GM23248 (cell line): Measurements from ENCODE around the gene ARHGAP10. TPM values are rescaled to one million over a fixed set of nuclear protein-coding genes. Genes with fewer than 3 reads are reported as not detected.

Experiments
- DNase-seq: peaks from one replicate; pipeline ENCODE4 v3.0.0-alpha.2; 2015
- H2AFZ ChIP-seq: fragments of 200-600 bp; sonication (generic); 2 replicates; pipeline ENCODE4 v1.6.1; 2016; ENCODE audit warnings: antibody characterized with exemption
- H3F3A ChIP-seq: fragments of 200-600 bp; sonication (generic); 2 replicates; pipeline ENCODE4 v1.6.1; 2016; ENCODE audit warnings: mild to moderate bottlenecking, antibody characterized with exemption, mixed run types; ENCODE audit not compliant: insufficient read depth
- H3K27ac ChIP-seq: fragments of 200-600 bp; sonication (generic); 2 replicates; pipeline ENCODE4 v1.5.1; 2016; ENCODE audit warnings: mild to moderate bottlenecking
- H3K27me3 ChIP-seq: fragments of 200-600 bp; sonication (generic); replicated peaks from 2 replicates; pipeline ENCODE4 v1.6.1; 2016; ENCODE audit warnings: mild to moderate bottlenecking; ENCODE audit not compliant: insufficient read depth
- H3K36me3 ChIP-seq: fragments of 200-600 bp; sonication (generic); 2 replicates; pipeline ENCODE4 v1.6.1; 2016; ENCODE audit warnings: low read depth, mild to moderate bottlenecking
- H3K4me1 ChIP-seq: fragments of 200-600 bp; sonication (generic); 2 replicates; pipeline ENCODE4 v1.6.1; 2016; ENCODE audit warnings: mild to moderate bottlenecking; ENCODE audit not compliant: insufficient read depth
- H3K4me2 ChIP-seq: fragments of 200-600 bp; sonication (generic); one replicate; pipeline ENCODE4 v1.6.1; 2016; ENCODE audit warnings: mild to moderate bottlenecking; ENCODE audit not compliant: unreplicated experiment
- H3K4me3 ChIP-seq: fragments of 200-600 bp; sonication (generic); 2 replicates; pipeline ENCODE4 v1.5.1; 2016; ENCODE audit warnings: mild to moderate bottlenecking
- H3K79me2 ChIP-seq: fragments of 200-600 bp; sonication (generic); 2 replicates; pipeline ENCODE4 v1.6.1; 2016; ENCODE audit warnings: mild to moderate bottlenecking; ENCODE audit not compliant: insufficient read depth
- H3K9ac ChIP-seq: fragments of 200-600 bp; sonication (generic); 2 replicates; pipeline ENCODE4 v1.6.1; 2016; ENCODE audit warnings: mild to moderate bottlenecking
- H3K9me2 ChIP-seq: fragments of 200-600 bp; sonication (generic); 2 replicates; pipeline ENCODE4 v1.6.1; 2016; ENCODE audit warnings: mixed run types, mild to moderate bottlenecking, moderate library complexity; ENCODE audit not compliant: insufficient read depth
- H3K9me3 ChIP-seq: fragments of 200-600 bp; sonication (generic); one replicate; pipeline ENCODE4 v1.6.1; 2017; ENCODE audit warnings: low read depth
- H4K20me1 ChIP-seq: fragments of 200-600 bp; sonication (generic); 2 replicates; pipeline ENCODE4 v1.6.0; 2016; ENCODE audit not compliant: insufficient read depth
- EZH2 ChIP-seq: fragments of 200-600 bp; sonication (generic); IDR thresholded peaks from 2 replicates; pipeline ENCODE4 v1.6.1; 2018; ENCODE audit warnings: antibody characterized with exemption, mild to moderate bottlenecking; ENCODE audit not compliant: insufficient read depth, poor library complexity, severe bottlenecking
- EZH2phosphoT487 ChIP-seq: fragments of 200-600 bp; sonication (generic); IDR thresholded peaks from 2 replicates; pipeline ENCODE4 v1.6.1; 2018; ENCODE audit warnings: antibody characterized with exemption, moderate library complexity, mild to moderate bottlenecking, low read depth; ENCODE audit not compliant: insufficient read depth
- WGBS, 2 experiments: methylation state at CpG; one replicate each; pipeline ENCODE4 v1.1.6; 2015 to 2017; ENCODE audit warnings: low lambda C conversion rate in 2 of 2, low coverage in 1 of 2; ENCODE audit errors: missing lambda C conversion rate in 2 of 2; 5-methylcytosine and 5-hydroxymethylcytosine counted together
- in situ Hi-C: fragments of 300-500 bp; cut with MboI; formaldehyde crosslinking; loops from 2 replicates; pipeline ENCODE4 v1.15.0; 2020
- polyA plus RNA-seq: library from polyadenylated mRNA; unstranded; fragments of >200 nt; fragmentation: Nextera tagmentation; extraction: Ambion mirVana; gene quantifications from 2 replicates; pipeline ENCODE4 v1.2.1, GENCODE V29; 2016
- total RNA-seq: library from RNA; depleted of rRNA; stranded (reverse); fragments of >200 nt; shearing (Covaris generic); gene quantifications from 2 replicates; pipeline ENCODE4 v1.2.3, GENCODE V29; 2014

The ARHGAP10 gene
- total and polyA plus RNA-seq, 2 experiments from 2014 or later = 19.5 to 24.8 TPM

- no peak overlapping the region for H3K27ac ChIP-seq
- TF ChIP-seq EZH2 (no peak), EZH2phosphoT487 (no peak)
- no peak overlapping the region for H3K4me2 ChIP-seq
- H4K20me1 ChIP-seq = no peaks in the 10 kb centered on the region
- in situ Hi-C loops = no loop called here
- H3K9me2 ChIP-seq = no peaks in the 10 kb centered on the region
- no peaks in the 10 kb centered on the region for H3K9me3 ChIP-seq
- H3F3A ChIP-seq = no peaks in the 10 kb centered on the region
- H3K4me1 ChIP-seq = no peaks in the 10 kb centered on the region
- WGBS, 2 experiments = 83 to 92% methylated on average over 1 of the region's 1 CpG
- no peaks in the 10 kb centered on the region for H3K27me3 ChIP-seq
- DNase-seq = no peak
- no peaks in the 10 kb centered on the region for H3K79me2 ChIP-seq
- H3K9ac ChIP-seq = no peak overlapping the region
- peaks cover 21% of the 10 kb centered on the region for H3K36me3 ChIP-seq
- H2AFZ ChIP-seq = no peak overlapping the region
- no peak overlapping the region for H3K4me3 ChIP-seq
Measured at GRCh38 chr4:147950261-147950660, 218.4 kb downstream of the ARHGAP10 start.

- no peak for DNase-seq
- Histone ChIP-seq H3K9ac (no peak overlapping the region), H4K20me1 (no peaks in the 10 kb centered on the region), H2AFZ (no peak overlapping the region), H3K4me3 (no peak overlapping the region), H3K79me2 (no peaks in the 10 kb centered on the region), H3F3A (no peaks in the 10 kb centered on the region), H3K9me3 (no peaks in the 10 kb centered on the region), H3K4me2 (no peak overlapping the region), H3K9me2 (no peaks in the 10 kb centered on the region), H3K36me3 (peaks cover 21% of the 10 kb centered on the region), H3K27ac (no peak overlapping the region), H3K27me3 (no peaks in the 10 kb centered on the region), H3K4me1 (no peaks in the 10 kb centered on the region)
- in situ Hi-C loops = no loop called here
- TF ChIP-seq EZH2 = no peak
- no peak for TF ChIP-seq EZH2phosphoT487
- WGBS, 2 experiments = 64 to 70% methylated on average over 2 of the region's 2 CpGs
Measured at GRCh38 chr4:147950841-147951240, 219.0 kb downstream of the ARHGAP10 start.

GRCh38 chr4:147954850-147955249 is 223.0 kb downstream of the ARHGAP10 start:
- Histone ChIP-seq H3K36me3 (peaks cover 23% of the 10 kb centered on the region; the same call in 1 of the 2 replicates), H4K20me1 (no peaks in the 10 kb centered on the region), H3K9me2 (no peaks in the 10 kb centered on the region), H3K27me3 (no peaks in the 10 kb centered on the region), H3K9ac (no peak overlapping the region), H2AFZ (no peak overlapping the region), H3K27ac (no peak overlapping the region), H3K4me3 (no peak overlapping the region), H3K9me3 (no peaks in the 10 kb centered on the region), H3K4me1 (no peaks in the 10 kb centered on the region), H3F3A (no peaks in the 10 kb centered on the region), H3K4me2 (no peak overlapping the region), H3K79me2 (no peaks in the 10 kb centered on the region)
- no peak for DNase-seq
- 96 to 99% methylated on average over 2 of the region's 2 CpGs for whole genome bisulfite sequencing, 2 experiments
- TF ChIP-seq EZH2phosphoT487 = no peak
- no peak for TF ChIP-seq EZH2
- in situ Hi-C loops = no loop called here

GRCh38 chr4:147955827-147956558 is 224.1 kb downstream of the ARHGAP10 start:
- TF ChIP-seq EZH2 (no peak), EZH2phosphoT487 (no peak)
- H3K4me1 ChIP-seq = no peaks in the 10 kb centered on the region
- H3K4me3 ChIP-seq = no peak overlapping the region
- no peak overlapping the region for H3K4me2 ChIP-seq
- H3F3A ChIP-seq = no peaks in the 10 kb centered on the region
- H3K27ac ChIP-seq = no peak overlapping the region
- H3K79me2 ChIP-seq = no peaks in the 10 kb centered on the region
- H2AFZ ChIP-seq = no peak overlapping the region
- no peak overlapping the region for H3K9ac ChIP-seq
- no peaks in the 10 kb centered on the region for H3K27me3 ChIP-seq
- DNase-seq = peak; percentile 33
- WGBS, 2 experiments = 19 to 23% methylated on average over 4 of the region's 4 CpGs
- peaks cover 29% of the 10 kb centered on the region; the same call in 1 of the 2 replicates for H3K36me3 ChIP-seq
- in situ Hi-C loops = no loop called here
- no peaks in the 10 kb centered on the region for H3K9me3 ChIP-seq
- H3K9me2 ChIP-seq = no peaks in the 10 kb centered on the region
- no peaks in the 10 kb centered on the region for H4K20me1 ChIP-seq
